Esophagus muscularis mucosa (tissue), 4 donors: ENCODE measurements around the gene TBL1XR1.

ENCODE experiments used
- EP300 ChIP-seq: sonication (generic); formaldehyde crosslinking; IDR thresholded peaks from one replicate; pipeline ENCODE4 v1.6.1; 2017; ENCODE audit warnings: antibody characterized with exemption
- POLR2AphosphoS5 ChIP-seq, 2 donors: sonication (generic); formaldehyde crosslinking; IDR thresholded peaks; one replicate each; pipeline ENCODE4 v1.6.1; 2017; ENCODE audit warnings: antibody characterized with exemption in 2 of 2
- TF ChIP-seq, protein P1 (sequence below), 3 experiments: fragments of 200-600 bp in 2 of 3; fragments of 450-650 bp in 1 of 3; sonication (generic) in 2 of 3; IDR thresholded peaks; one replicate each; pipeline ENCODE4 v1.5.1; 2017 to 2019; ENCODE audit warnings: antibody characterized with exemption in 3 of 3, mild to moderate bottlenecking in 2 of 3, moderate library complexity in 1 of 3

DNA sequence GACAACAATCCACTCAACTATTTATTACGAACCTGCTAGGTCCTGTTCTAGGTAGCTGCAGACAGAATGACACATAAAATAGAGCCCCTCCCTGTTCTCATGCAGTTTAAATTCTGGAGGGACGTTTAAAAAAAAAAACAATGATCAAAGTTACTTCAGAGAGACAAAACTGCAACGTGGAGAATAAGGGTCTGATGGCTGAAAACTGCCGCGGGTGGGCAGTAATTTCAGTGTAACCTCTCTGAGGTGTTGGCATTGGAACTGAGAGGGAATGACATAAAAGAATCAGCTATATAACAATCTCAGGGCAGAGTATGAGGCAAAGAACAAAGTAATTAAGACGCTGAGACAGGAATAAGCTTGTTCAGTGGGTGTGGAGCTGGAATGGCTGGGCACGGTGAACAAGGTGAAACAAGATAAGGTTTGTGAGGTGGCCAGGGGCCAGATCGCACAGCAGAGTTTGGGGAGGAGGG, 19.5 kb downstream of the TBL1XR1 start:
- TF ChIP-seq, protein P1, sequence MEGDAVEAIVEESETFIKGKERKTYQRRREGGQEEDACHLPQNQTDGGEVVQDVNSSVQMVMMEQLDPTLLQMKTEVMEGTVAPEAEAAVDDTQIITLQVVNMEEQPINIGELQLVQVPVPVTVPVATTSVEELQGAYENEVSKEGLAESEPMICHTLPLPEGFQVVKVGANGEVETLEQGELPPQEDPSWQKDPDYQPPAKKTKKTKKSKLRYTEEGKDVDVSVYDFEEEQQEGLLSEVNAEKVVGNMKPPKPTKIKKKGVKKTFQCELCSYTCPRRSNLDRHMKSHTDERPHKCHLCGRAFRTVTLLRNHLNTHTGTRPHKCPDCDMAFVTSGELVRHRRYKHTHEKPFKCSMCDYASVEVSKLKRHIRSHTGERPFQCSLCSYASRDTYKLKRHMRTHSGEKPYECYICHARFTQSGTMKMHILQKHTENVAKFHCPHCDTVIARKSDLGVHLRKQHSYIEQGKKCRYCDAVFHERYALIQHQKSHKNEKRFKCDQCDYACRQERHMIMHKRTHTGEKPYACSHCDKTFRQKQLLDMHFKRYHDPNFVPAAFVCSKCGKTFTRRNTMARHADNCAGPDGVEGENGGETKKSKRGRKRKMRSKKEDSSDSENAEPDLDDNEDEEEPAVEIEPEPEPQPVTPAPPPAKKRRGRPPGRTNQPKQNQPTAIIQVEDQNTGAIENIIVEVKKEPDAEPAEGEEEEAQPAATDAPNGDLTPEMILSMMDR (IDR thresholded peaks at IDR 0.05) = no peak
- TF ChIP-seq EP300 (no peak), POLR2AphosphoS5 (IDR thresholded peaks at IDR 0.05) (no peak)
